Brain pericyte (primary cell): Measurements from ENCODE around the gene SYNGR3.

ENCODE experiments used
- DNase-seq: peaks from one replicate; pipeline ENCODE4 v3.0.0-alpha.2; 2012; ENCODE audit warnings: low read depth, low spot score

Gene SYNGR3

GRCh38 chr16:1991948-1992703, 2.4 kb downstream of the SYNGR3 start:
- peak; percentile 32 for DNase-seq

DNA sequence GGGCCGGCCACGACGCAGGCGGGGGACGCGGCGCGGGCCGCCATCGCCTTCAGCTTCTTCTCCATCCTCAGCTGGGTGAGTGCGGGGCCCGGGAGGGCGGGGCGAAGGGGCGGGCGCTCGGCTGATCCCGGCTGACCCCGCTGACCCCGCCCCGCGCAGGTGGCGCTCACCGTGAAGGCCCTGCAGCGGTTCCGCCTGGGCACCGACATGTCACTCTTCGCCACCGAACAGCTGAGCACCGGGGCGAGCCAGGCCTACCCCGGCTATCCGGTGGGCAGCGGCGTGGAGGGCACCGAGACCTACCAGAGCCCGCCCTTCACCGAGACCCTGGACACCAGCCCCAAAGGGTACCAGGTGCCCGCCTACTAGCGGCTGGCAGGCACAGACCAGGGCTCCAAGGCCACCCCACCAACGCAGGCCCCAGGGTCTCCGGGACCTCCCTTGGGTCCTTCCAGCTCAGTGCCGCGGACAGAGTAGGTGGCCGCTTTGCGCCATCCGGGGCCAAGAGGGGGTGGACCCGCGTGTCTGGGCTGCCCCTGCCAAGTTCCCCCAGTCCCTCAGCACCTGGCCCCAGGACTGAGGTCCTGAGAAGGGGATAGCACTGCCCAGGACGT, 3.0 kb downstream of the SYNGR3 start:
- DNase-seq = no peak

DNA sequence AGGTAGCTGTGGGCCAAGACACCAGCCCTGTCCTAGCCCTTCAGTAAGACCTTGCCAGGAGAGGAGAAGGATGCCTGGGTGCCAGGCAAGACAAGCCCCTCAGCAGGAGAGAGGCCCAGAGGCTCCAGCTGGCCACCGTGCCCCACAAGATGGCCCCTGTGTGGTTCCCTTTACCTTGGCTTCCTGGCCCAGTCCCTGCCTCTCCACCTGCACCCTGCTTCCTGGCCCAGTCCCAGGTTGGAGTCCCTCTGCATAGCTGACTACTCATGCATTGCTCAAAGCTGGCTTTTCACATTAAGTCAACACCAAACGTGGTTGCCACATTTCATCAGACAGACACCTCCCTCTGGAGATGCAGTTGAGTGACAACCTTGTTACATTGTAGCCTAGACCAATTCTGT, 4.0 kb downstream of the SYNGR3 start:
- no peak for DNase-seq

DNA sequence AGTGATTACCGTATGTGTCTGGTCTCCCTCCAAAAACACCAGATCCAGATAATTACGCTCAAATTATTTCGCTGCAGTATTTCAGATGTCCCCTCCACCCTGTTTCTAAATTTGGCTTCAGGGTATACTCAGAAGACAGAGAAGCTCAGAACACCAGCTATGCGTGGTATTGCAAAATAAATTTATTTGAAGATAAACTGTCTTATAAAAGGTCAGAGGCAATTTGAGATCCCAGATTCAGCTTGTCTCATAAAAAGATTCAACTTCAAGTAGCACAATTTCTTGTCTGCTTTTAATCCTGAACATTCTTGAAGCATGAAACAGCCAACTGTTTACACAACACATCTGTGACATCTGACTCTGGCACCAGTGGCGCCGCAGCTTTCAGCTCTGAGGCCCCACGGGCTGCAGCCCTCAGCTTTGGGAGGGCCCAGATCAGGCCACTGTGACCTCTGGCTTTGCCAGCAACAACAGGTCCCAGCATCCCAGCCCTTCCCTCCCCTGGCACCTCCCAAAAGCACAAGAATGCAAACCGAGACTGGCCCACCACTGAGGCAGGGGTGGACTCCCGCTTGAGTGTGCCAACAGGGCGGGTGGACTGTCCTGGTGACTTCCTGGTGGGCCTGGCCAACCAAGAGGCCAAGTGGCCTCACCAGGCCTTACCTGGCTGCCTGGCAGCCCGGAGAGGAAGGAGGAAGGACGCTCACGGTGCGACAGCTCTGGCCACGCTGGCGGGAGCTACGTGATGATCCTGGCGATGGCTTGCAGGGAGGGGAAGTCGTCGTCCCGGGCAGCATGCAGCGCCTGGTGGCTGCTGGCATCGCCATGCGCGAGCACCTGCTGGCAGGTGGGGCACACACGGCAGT, 8.0 kb downstream of the SYNGR3 start:
- DNase-seq = no peak

GRCh38 chr16:1998360-1998835, 8.6 kb downstream of the SYNGR3 start:
- no peak for DNase-seq

- DNase-seq = no peak
These were observed 9.4 kb downstream of the SYNGR3 start for GRCh38 chr16:1998852-1999801.

- DNase-seq = no peak
These were observed 10.2 kb downstream of the SYNGR3 start for GRCh38 chr16:1999866-2000514.

DNA sequence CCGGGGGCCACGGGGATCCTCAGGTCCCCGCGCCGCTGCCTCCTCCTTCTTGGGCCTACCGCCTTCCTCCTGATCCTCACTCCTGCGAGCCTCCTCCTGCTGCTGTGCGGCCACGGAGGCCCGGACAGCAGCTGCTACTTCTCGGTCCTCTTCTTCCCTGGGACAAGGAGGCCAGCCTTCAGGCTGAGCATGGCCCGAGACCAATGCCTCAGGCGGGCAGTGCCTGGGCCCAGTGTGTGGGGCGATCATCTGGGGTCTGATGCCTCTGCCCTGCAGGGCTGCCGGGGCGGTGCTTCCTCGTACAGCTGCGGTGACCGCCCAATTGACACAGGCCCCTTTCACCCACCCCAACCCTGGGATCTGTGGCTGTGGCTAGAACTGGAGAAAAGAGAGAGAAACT, 11.3 kb downstream of the SYNGR3 start:
- DNase-seq = no peak

DNA sequence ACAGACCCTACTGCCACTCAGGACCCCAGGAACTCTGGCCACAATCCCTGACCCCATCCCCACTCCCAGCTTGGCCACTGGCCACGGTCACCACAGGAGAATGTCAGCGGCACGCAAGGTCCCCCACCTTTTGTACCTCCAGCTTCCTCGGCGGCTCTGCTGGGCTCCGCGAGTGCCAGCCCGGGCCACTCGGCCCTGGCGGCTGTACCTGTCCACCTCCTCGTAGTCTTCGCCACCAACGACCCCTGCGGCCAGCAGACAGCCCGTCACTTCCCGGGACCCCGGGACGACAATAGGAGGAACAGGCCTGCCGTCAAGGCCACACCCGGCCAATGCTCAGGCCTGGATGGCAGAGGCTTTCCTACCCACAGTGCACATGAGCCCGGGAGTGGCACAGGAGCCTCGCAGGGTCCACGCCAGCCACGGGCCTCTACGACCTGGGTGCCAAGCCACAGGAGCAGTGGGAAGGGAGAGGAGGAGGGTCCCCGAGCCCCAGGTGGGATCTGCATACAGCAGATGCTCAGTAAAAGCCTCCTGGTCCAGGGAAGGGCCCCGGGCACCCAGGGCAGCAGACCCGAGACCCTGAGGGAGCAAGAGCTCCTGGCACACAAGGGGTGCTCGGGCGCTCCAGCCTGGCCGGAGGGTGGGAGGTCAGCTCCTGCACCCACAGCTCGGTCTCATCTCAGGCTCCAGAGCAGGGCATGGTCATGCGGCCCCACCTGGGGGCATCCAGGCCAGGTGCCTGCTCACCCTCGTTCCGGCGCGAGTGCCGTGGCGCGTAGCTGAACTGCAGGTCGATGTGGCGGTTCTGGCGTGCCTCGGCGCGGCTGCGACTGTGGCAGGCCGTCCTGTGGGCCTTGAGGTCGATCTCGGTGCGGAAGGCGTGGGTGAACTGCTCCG, 11.9 kb downstream of the SYNGR3 start:
- DNase-seq = no peak

GRCh38 chr16:2002406-2003230, 12.8 kb downstream of the SYNGR3 start:
- DNase-seq = no peak

GRCh38 chr16:2003231-2003826, 13.6 kb downstream of the SYNGR3 start:
- no peak for DNase-seq

DNA sequence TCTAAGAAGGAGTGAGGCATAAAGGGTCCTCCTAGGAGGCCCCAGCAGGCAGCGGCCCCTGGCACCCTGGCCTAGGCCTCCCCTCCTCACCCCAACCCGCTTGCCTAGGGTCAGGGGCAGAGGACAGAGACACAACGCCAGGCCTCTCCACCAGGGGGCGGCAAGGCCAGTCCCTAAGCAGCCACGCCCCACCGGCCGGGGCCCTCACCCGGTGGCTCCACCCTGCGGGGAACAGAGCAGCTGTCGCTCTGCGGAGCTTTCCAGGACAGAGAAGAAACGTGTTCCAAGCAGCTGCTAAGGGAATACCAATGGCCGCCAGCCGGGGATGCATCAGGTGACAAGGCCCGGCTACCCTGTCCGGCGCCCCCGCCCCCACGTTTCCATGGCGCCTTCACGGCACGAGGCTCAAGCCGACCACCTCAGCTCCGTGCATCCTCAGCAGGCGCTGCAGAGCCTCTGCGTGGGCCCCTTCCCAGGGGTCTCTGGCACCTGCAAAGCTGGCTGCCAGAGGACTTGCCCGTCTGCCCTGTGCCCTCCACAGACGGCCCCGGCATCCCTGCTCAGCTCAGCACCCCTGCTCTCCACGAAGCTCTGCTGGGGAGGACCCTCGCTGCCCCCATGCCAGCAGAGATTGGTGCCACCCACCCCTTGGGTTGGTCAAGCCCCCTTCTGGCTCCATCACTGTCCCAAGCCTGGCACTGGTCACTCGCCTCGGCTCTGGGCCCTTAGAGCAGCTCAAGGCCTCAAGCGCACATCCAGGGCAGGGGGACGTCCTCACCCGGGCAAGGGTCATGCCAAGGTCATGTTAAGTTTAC, 14.3 kb downstream of the SYNGR3 start:
- no peak for DNase-seq

GRCh38 chr16:2004795-2005517, 15.2 kb downstream of the SYNGR3 start:
- no peak for DNase-seq

GRCh38 chr16:2005646-2006045, 15.9 kb downstream of the SYNGR3 start:
- no peak for DNase-seq

DNA sequence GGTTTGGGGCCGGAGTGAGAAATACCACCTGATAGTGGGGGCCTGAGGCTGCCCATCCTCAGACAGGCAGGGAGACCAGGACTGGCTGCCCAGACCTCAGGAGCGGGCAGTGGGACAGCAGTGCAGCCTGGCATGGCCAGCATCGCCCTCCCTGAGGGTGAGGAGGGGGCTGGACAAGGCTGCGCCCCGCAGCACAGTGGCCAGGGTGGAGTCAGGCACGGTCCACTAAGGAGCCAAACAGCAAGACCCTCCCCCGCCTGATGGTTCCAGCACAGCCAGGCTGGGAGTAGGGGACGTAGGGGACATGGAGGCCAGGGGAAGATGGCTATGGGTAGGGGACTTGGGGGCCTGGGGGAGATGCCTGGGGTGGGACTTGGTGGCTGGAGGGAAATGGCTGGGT, 16.5 kb downstream of the SYNGR3 start:
- DNase-seq = no peak

DNA sequence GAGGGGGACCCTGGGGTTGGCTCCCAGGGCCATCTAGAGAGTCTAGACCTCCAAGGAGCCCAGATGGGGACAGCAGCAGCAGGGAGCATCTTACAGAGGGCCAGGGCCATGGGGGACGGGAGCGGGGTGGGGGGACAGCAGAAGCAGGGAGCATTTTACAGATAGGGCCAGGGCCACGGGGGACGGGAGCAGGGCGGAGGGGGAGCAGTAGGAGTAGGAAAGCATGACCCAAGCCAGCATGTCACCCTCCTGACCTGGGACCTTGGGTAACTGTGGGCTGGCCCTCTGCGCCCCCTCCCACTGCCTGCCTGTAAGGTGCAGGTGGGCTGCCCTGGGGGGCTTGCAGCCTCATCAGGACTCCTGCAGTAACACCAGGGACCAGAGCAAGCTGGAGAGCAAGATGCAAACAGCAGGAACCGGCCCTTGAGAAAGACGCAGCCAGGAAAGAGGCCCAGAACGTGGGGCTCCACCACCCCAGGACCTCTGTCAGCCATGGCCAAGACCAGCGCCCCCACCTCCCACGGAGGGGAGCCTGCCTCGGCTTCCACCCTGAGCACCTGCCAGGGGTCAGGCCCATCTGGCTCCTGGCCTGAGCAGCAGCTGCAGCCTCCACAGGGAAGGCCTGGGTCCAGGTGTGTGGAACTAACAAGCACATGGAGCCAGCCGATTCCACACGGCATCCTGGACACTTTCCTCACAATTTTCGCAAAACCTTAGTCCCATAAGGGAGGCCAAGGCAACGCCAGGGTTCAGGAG, 17.5 kb downstream of the SYNGR3 start:
- DNase-seq = no peak
